Measurements from ENCODE around the gene SLITRK4.

Gene SLITRK4

DNA sequence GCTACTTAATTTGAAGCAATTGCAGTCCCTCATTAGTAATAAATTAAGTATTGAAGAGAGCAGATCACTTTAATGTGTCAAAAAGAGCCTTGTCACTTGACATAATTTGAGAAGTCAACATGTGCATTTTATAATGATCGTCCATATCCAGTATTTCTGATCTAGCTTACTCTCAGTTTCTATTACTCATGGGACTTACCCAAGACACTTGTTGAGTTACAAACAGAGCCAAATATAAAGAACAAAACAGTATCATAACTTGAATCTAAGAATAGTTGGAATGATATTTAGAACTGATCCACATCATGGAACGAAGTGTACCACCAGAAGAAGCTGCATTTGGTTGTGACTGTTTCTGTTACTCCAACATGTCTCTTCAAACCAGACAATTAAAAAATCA is 54.7 kb downstream of the SLITRK4 start:
- no peaks in the 10 kb centered on the region for H3K79me2 ChIP-seq (ENCODE audit: insufficient read depth, low read length)
- no peak overlapping the region for H3K4me3 ChIP-seq (ENCODE audit: low read depth, low read length, poor library complexity, severe bottlenecking)
- no peaks in the 10 kb centered on the region for H3K9me2 ChIP-seq (ENCODE audit: low read depth, low read length)
- H3K36me3 ChIP-seq (ENCODE audit: insufficient read depth, low read length): no peaks in the 10 kb centered on the region
- H3K27me3 ChIP-seq (ENCODE audit: insufficient read depth, low read length): no peaks in the 10 kb centered on the region
- no peak overlapping the region for H3K4me2 ChIP-seq (ENCODE audit: low read length)
- no peaks in the 10 kb centered on the region for H4K20me1 ChIP-seq (ENCODE audit: insufficient read depth, low read length)
- no peak overlapping the region for H3K27ac ChIP-seq (ENCODE audit: low read depth, low read length, poor library complexity, severe bottlenecking)
- no peak overlapping the region for H2AFZ ChIP-seq (ENCODE audit: low read length)
- no peaks in the 10 kb centered on the region for H3F3A ChIP-seq (ENCODE audit: insufficient read depth, low read length)
- no peak overlapping the region for H3K9ac ChIP-seq (ENCODE audit: low read length)
- TF ChIP-seq EZH2 (IDR thresholded peaks at IDR 0.05; ENCODE audit: borderline replicate concordance, low read length): no peak
- H3K9me3 ChIP-seq (ENCODE audit: low read length): no peaks in the 10 kb centered on the region
- no peaks in the 10 kb centered on the region for H3K4me1 ChIP-seq (ENCODE audit: insufficient read depth, low read length, severe bottlenecking)

- Histone ChIP-seq H3K36me3 (ENCODE audit: insufficient read depth, low read length) (no peaks in the 10 kb centered on the region), H3K9me3 (ENCODE audit: low read length) (no peaks in the 10 kb centered on the region), H3K27me3 (ENCODE audit: insufficient read depth, low read length) (no peaks in the 10 kb centered on the region), H3K4me2 (ENCODE audit: low read length) (no peak overlapping the region), H3K4me3 (ENCODE audit: low read depth, low read length, poor library complexity, severe bottlenecking) (no peak overlapping the region), H3K4me1 (ENCODE audit: insufficient read depth, low read length, severe bottlenecking) (no peaks in the 10 kb centered on the region), H4K20me1 (ENCODE audit: insufficient read depth, low read length) (no peaks in the 10 kb centered on the region), H3K27ac (ENCODE audit: low read depth, low read length, poor library complexity, severe bottlenecking) (no peak overlapping the region), H3K9me2 (ENCODE audit: low read depth, low read length) (no peaks in the 10 kb centered on the region), H3K9ac (ENCODE audit: low read length) (no peak overlapping the region), H2AFZ (ENCODE audit: low read length) (no peak overlapping the region), H3F3A (ENCODE audit: insufficient read depth, low read length) (no peaks in the 10 kb centered on the region), H3K79me2 (ENCODE audit: insufficient read depth, low read length) (no peaks in the 10 kb centered on the region)
- TF ChIP-seq CTCF (IDR thresholded peaks at IDR 0.05; ENCODE audit: low read length) (no peak), EZH2 (IDR thresholded peaks at IDR 0.05; ENCODE audit: borderline replicate concordance, low read length) (no peak)
Observed at GRCh38 chrX:143580266-143580665, 55.6 kb downstream of the SLITRK4 start.
